Gastrocnemius medialis (tissue), 4 donors: ENCODE measurements around the gene MACC1.

ENCODE experiments used
- CTCF ChIP-seq, 5 experiments: fragments of 450-650 bp in 3 of 5; fragments of 200-600 bp in 2 of 5; sonication (generic) in 2 of 5; IDR thresholded peaks in 4 of 5; conservative IDR thresholded peaks in 1 of 5; 1 replicate in 4 of 5; 2 replicates in 1 of 5; pipeline ENCODE4 v1.5.1; 2016 to 2019; ENCODE audit warnings: antibody characterized with exemption in 5 of 5, mild to moderate bottlenecking in 3 of 5, moderate library complexity in 3 of 5
- POLR2A ChIP-seq, 2 donors: fragments of 450-650 bp; IDR thresholded peaks; one replicate each; pipeline ENCODE4 v1.6.1; 2017; ENCODE audit warnings: antibody characterized with exemption in 2 of 2, mild to moderate bottlenecking in 2 of 2, moderate library complexity in 2 of 2

- no peak for TF ChIP-seq POLR2A (IDR thresholded peaks at IDR 0.05)
- TF ChIP-seq CTCF (IDR thresholded peaks at IDR 0.05 in 4 of 5, conservative IDR thresholded peaks at IDR 0.05 in 1 of 5) = no peak
These were observed 18.0 kb downstream of the MACC1 start for GRCh38 chr7:20199015-20199737.
